GM23338 (cell line): ENCODE results near the gene AP1G2.

ENCODE experiments used
- CREB1 ChIP-seq: fragments of 250-450 bp; sonication (Bioruptor Pico); IDR thresholded peaks from 2 replicates; pipeline ENCODE4 v1.5.0; 2020; ENCODE audit warnings: low read depth, mild to moderate bottlenecking, moderate library complexity
- CTCF ChIP-seq, 2 experiments: fragments of 200-600 bp in 1 of 2; sonication (generic) in 1 of 2; conservative IDR thresholded peaks; 2 replicates each; pipeline versions ENCODE4 v1.5.1 to v1.6.1; 2016 to 2017; ENCODE audit warnings: antibody characterized with exemption in 2 of 2, low read depth in 2 of 2, mild to moderate bottlenecking in 2 of 2, moderate library complexity in 1 of 2
- EZH2 ChIP-seq: fragments of 200-600 bp; sonication (generic); IDR thresholded peaks from one replicate; pipeline ENCODE4 v1.8.0; 2017; ENCODE audit warnings: antibody characterized with exemption, mild to moderate bottlenecking, low read depth; ENCODE audit not compliant: unreplicated experiment
- EZH2phosphoT487 ChIP-seq: fragments of 200-600 bp; sonication (generic); IDR thresholded peaks from one replicate; pipeline ENCODE4 v1.8.1; 2018; ENCODE audit warnings: antibody characterized with exemption; ENCODE audit not compliant: unreplicated experiment
- JUNB ChIP-seq: IDR thresholded peaks from one replicate; pipeline ENCODE4 v1.6.1; 2016; ENCODE audit warnings: antibody characterized with exemption; ENCODE audit not compliant: unreplicated experiment
- POLR2AphosphoS5 ChIP-seq: IDR thresholded peaks from 2 replicates; pipeline ENCODE4 v1.6.1; 2016; ENCODE audit warnings: antibody characterized with exemption, low read depth
- REST ChIP-seq: IDR thresholded peaks from one replicate; pipeline ENCODE4 v1.6.1; 2018; ENCODE audit warnings: antibody characterized with exemption; ENCODE audit not compliant: unreplicated experiment
- STAT1 ChIP-seq: IDR thresholded peaks from one replicate; pipeline ENCODE4 v1.6.1; 2016; ENCODE audit warnings: antibody characterized with exemption; ENCODE audit not compliant: unreplicated experiment
- ZNF114 ChIP-seq: fragments of 250-450 bp; sonication (Bioruptor Pico); IDR thresholded peaks from 2 replicates; pipeline ENCODE4 v1.5.0; 2020; ENCODE audit warnings: mild to moderate bottlenecking, moderate library complexity

GRCh38 chr14:23600322-23600707 lies 32.7 kb upstream of the AP1G2 start:
- no peak for TF ChIP-seq EZH2
- TF ChIP-seq POLR2AphosphoS5, result no peak
- no peak for TF ChIP-seq CTCF (conservative IDR thresholded peaks at IDR 0.05; ENCODE audit: low read depth in 2 of 2)
- TF ChIP-seq EZH2phosphoT487, result no peak
- no peak for TF ChIP-seq STAT1
- no peak for TF ChIP-seq REST
- no peak for TF ChIP-seq JUNB
- TF ChIP-seq ZNF114 (CRISPR knock-in tag), result no peak
- TF ChIP-seq CREB1, result no peak
